ENCODE results near the gene PLEKHA1. TPM values are rescaled to one million over a fixed set of nuclear protein-coding genes. Genes with fewer than 3 reads are reported as not detected.

Gene PLEKHA1
- total RNA-seq, 2 donors from 2014 or later = 14.2 to 26.5 TPM

DNA sequence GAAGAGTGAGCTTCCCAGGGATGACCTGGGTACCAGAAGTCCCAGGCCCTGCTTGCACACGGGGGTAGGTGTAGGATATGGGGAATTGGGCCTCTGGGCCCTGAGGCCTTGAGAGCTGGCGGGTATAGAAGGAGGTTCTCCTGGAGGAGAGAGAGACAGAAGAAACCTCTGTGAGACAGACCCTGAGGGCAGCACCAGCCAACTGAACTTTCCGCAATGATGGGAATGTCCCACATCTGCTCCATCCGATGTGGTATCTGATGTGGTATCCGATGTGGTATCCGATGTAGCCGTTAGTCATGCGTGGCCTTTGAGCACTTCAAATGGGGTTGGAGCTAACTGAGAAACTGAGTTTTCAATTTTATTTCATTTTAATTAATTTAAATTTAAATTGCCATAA lies 30.6 kb upstream of the PLEKHA1 start:
- no peak overlapping the region for H3K27ac ChIP-seq
- DNase-seq = no peak
- no peaks in the 10 kb centered on the region for H3K27me3 ChIP-seq
- H3K4me1 ChIP-seq = peaks cover 12% of the 10 kb centered on the region
- intact Hi-C loops (cut with DNase I) = no loop called here
- no peak for ATAC-seq
- WGBS, 2 donors = 82 to 91% methylated on average over 8 of the region's 8 CpGs
- H3K9me3 ChIP-seq = no peaks in the 10 kb centered on the region
- H3K36me3 ChIP-seq (replicated peaks in 1 of 2; ENCODE audit: insufficient read depth in 1 of 2, low read depth in 2 of 2) = no peaks in the 10 kb centered on the region
- H3K4me3 ChIP-seq = no peak overlapping the region
- TF ChIP-seq, protein P1, sequence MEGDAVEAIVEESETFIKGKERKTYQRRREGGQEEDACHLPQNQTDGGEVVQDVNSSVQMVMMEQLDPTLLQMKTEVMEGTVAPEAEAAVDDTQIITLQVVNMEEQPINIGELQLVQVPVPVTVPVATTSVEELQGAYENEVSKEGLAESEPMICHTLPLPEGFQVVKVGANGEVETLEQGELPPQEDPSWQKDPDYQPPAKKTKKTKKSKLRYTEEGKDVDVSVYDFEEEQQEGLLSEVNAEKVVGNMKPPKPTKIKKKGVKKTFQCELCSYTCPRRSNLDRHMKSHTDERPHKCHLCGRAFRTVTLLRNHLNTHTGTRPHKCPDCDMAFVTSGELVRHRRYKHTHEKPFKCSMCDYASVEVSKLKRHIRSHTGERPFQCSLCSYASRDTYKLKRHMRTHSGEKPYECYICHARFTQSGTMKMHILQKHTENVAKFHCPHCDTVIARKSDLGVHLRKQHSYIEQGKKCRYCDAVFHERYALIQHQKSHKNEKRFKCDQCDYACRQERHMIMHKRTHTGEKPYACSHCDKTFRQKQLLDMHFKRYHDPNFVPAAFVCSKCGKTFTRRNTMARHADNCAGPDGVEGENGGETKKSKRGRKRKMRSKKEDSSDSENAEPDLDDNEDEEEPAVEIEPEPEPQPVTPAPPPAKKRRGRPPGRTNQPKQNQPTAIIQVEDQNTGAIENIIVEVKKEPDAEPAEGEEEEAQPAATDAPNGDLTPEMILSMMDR (IDR thresholded peaks at IDR 0.05) = no peak
- no peak for TF ChIP-seq POLR2A (IDR thresholded peaks at IDR 0.05)

DNA sequence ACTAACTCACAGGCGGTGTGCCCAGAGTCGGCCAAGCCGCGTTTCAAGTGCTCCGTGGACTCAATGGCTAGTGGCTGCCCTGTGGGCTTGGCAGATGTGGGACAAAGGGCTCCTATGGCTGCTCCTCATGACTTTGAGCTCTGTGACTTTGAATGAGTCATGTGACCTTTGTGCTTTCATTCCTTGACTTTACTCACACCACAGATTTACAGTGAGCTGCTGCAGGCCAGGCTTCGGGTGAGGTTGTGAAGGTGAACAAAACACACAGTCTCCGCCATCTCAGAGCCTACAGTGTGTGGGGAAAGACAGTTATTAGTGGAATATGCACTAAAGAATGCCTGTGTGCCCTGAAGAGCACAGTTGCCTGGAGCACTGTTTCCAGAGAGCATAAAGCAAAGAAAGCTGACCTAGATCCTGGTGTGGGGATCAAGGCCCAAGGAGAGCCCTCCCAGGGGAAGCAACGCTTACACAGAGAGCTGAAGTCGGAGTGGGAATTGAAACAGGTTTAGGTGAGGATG lies 29.7 kb upstream of the PLEKHA1 start:
- intact Hi-C loops (cut with DNase I) = no loop called here
- DNase-seq (no peak), ATAC-seq (no peak)
- H3K9me3 ChIP-seq = no peaks in the 10 kb centered on the region
- H3K4me1 ChIP-seq = peaks cover 12% of the 10 kb centered on the region
- TF ChIP-seq POLR2A (IDR thresholded peaks at IDR 0.05) = no peak
- TF ChIP-seq, protein P1 (IDR thresholded peaks at IDR 0.05) = no peak
- H3K27ac ChIP-seq = no peak overlapping the region
- no peak overlapping the region for H3K4me3 ChIP-seq
- no peaks in the 10 kb centered on the region for H3K36me3 ChIP-seq (replicated peaks in 1 of 2; ENCODE audit: insufficient read depth in 1 of 2, low read depth in 2 of 2)
- 84 to 93% methylated on average over 9 of the region's 9 CpGs for WGBS, 2 donors
- no peaks in the 10 kb centered on the region for H3K27me3 ChIP-seq

DNA sequence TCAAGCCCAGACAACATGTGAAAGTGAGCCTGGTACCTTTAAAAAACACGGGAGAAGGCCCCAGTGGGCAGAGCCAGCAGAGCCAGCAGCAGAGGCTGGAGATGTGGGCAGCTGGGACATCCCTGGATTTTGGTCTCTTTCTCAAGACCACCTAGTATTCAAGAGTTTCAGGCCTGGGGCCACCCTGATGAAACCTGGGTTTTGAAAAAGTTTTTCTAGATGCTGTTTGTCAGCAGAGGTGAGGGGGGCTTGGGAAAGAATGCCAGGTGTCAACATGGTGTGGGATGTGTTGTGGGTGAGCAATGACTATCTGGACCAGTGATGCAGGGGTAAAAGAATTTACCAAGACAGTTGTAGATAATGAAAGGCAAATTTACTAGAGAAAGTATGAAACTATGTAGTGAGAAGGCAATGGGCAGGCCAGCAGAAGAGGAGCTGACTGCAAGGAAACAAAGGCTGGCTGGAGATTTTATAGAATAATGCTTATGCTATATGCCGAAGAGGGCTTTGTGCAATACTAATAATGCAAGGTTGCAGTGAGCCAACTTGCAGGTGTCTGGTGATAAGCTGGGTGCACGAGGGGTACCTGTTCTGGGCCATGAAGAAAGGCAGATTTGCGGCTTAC lies 28.1 kb upstream of the PLEKHA1 start:
- DNase-seq = no peak
- intact Hi-C loops (cut with DNase I) = no loop called here
- H3K36me3 ChIP-seq (replicated peaks in 1 of 2; ENCODE audit: insufficient read depth in 1 of 2, low read depth in 2 of 2) = no peaks in the 10 kb centered on the region
- 83 to 90% methylated on average over 4 of the region's 4 CpGs for WGBS, 2 donors
- peaks cover 5% of the 10 kb centered on the region for H3K4me1 ChIP-seq
- no peak overlapping the region for H3K4me3 ChIP-seq
- no peaks in the 10 kb centered on the region for H3K9me3 ChIP-seq
- ATAC-seq = no peak
- no peak for TF ChIP-seq POLR2A (IDR thresholded peaks at IDR 0.05)
- TF ChIP-seq, protein P1 (IDR thresholded peaks at IDR 0.05) = no peak
- no peaks in the 10 kb centered on the region for H3K27me3 ChIP-seq
- H3K27ac ChIP-seq = no peak overlapping the region

DNA sequence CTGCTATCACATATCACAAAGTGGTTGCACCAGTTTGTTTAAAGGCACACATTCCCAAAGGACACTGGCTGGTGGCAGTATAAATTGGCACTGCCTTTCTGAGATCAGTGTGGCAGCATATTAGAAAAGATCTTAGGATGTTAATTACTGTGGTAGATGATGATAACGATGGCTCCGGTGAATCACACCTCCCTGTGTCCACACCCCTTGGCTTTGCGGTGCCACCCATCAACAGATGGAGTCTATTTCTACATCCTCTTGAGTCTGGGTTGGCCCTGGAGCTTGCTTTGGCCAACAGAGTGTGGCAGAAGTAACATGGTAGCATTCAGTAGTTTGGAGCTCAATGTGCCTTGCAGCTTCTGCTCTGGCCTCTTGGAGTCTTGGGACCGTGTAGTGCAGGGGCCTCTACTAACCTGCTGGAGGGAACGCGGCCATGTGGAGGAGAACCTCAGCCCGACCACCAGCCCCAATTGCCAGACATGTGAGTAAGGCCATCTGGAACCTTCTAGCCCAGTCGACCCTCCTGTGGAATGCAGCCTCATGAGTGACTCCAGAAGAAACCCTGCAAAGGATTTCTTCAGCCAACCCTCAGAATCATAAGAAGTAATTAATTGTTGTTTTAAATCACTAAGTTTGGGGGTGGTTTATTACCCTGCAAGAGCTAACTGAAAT lies 27.2 kb upstream of the PLEKHA1 start:
- Histone ChIP-seq H3K27me3 (no peaks in the 10 kb centered on the region), H3K36me3 (replicated peaks in 1 of 2; ENCODE audit: insufficient read depth in 1 of 2, low read depth in 2 of 2) (no peaks in the 10 kb centered on the region), H3K27ac (no peak overlapping the region), H3K4me3 (no peak overlapping the region), H3K9me3 (no peaks in the 10 kb centered on the region), H3K4me1 (no peaks in the 10 kb centered on the region)
- DNase-seq (no peak), ATAC-seq (no peak)
- no peak for TF ChIP-seq POLR2A (IDR thresholded peaks at IDR 0.05)
- TF ChIP-seq, protein P1 (IDR thresholded peaks at IDR 0.05) = no peak
- WGBS, 2 donors = 83 to 86% methylated on average over 7 to 8 of the region's 8 CpGs
- intact Hi-C loops (cut with DNase I) = no loop called here
